HepG2 (cell line): ENCODE results near the gene HSP90AB1. TPM values are rescaled to one million over a fixed set of nuclear protein-coding genes. Genes with fewer than 3 reads are reported as not detected.

Experiments
- ARNT2 ChIP-seq: sonication (generic); formaldehyde crosslinking; IDR thresholded peaks from 2 replicates; pipeline ENCODE4 v1.8.0; 2022; ENCODE audit warnings: mild to moderate bottlenecking, low read depth, missing genetic modification reagents, moderate library complexity
- FOXA3 ChIP-seq: IDR thresholded peaks from 2 replicates; pipeline ENCODE4 v1.6.1; 2016; ENCODE audit warnings: missing genetic modification reagents, missing compliant biosample characterization
- HNRNPK ChIP-seq: fragments of 200-400 bp; formaldehyde crosslinking; IDR thresholded peaks from 2 replicates; pipeline ENCODE4 v1.6.1; 2018; ENCODE audit warnings: low read length, low read depth, moderate library complexity, mild to moderate bottlenecking; ENCODE audit not compliant: poor library complexity, severe bottlenecking
- HNRNPUL1 ChIP-seq: fragments of 200-400 bp; formaldehyde crosslinking; IDR thresholded peaks from 2 replicates; pipeline ENCODE4 v1.6.1; 2017; ENCODE audit warnings: low read depth, mild to moderate bottlenecking, low read length, moderate library complexity
- IRX3 ChIP-seq: sonication (generic); formaldehyde crosslinking; IDR thresholded peaks from 2 replicates; pipeline ENCODE4 v1.8.1; 2023; ENCODE audit warnings: mild to moderate bottlenecking, low read depth, missing genetic modification reagents, borderline replicate concordance
- PBX3 ChIP-seq: sonication (generic); formaldehyde crosslinking; IDR thresholded peaks from 2 replicates; pipeline ENCODE4 v1.8.1; 2023; ENCODE audit warnings: missing genetic modification reagents, inconsistent platforms, borderline replicate concordance
- PHF8 ChIP-seq: sonication (generic); formaldehyde crosslinking; IDR thresholded peaks from 2 replicates; pipeline ENCODE4 v1.5.0; 2020; ENCODE audit warnings: missing genetic modification reagents
- POLR2A ChIP-seq, 2 experiments: IDR thresholded peaks; 2 replicates each; pipeline ENCODE4 v1.6.1; 2011; ENCODE audit warnings: low read depth in 2 of 2, low read length in 2 of 2, mild to moderate bottlenecking in 1 of 2, moderate library complexity in 1 of 2; ENCODE audit not compliant: insufficient read depth in 1 of 2
- RFX5 ChIP-seq: IDR thresholded peaks from 2 replicates; pipeline ENCODE4 v1.6.1; 2011; ENCODE audit warnings: low read depth, low read length, improper control_type of control experiment
- RNF2 ChIP-seq: fragments of 450-650 bp; conservative IDR thresholded peaks from 2 replicates; pipeline ENCODE4 v1.6.1; 2016; ENCODE audit warnings: low read depth
- SCMH1 ChIP-seq: sonication (generic); formaldehyde crosslinking; IDR thresholded peaks from 2 replicates; pipeline ENCODE4 v1.9.0; 2021; ENCODE audit warnings: missing genetic modification reagents, mild to moderate bottlenecking, borderline replicate concordance
- SKI ChIP-seq: fragments of 450-650 bp; IDR thresholded peaks from one replicate; pipeline ENCODE4 v1.6.1; 2018; ENCODE audit warnings: mild to moderate bottlenecking; ENCODE audit not compliant: partially characterized antibody
- SNAPC4 ChIP-seq: sonication (generic); formaldehyde crosslinking; IDR thresholded peaks from 2 replicates; pipeline ENCODE4 v1.4.0; 2020; ENCODE audit warnings: mild to moderate bottlenecking, missing genetic modification reagents
- SPEN ChIP-seq: sonication (generic); formaldehyde crosslinking; IDR thresholded peaks from 2 replicates; pipeline ENCODE4 v1.5.1; 2020; ENCODE audit warnings: low read depth, mild to moderate bottlenecking, missing genetic modification reagents
- TEAD3 ChIP-seq: optimal IDR thresholded peaks from 2 replicates; pipeline ENCODE3; 2016; ENCODE audit warnings: borderline replicate concordance
- ZNF367 ChIP-seq: sonication (generic); formaldehyde crosslinking; IDR thresholded peaks from 2 replicates; pipeline ENCODE4 v1.4.0; 2020; ENCODE audit warnings: missing genetic modification reagents, borderline replicate concordance
- ZNF431 ChIP-seq: sonication (generic); formaldehyde crosslinking; IDR thresholded peaks from 2 replicates; pipeline ENCODE4 v1.9.0; 2022; ENCODE audit warnings: missing genetic modification reagents, low read depth, mild to moderate bottlenecking, borderline replicate concordance
- ZNF574 ChIP-seq: sonication (generic); formaldehyde crosslinking; IDR thresholded peaks from 2 replicates; pipeline ENCODE4 v1.4.0; 2020; ENCODE audit warnings: missing genetic modification reagents
- ZNF644 ChIP-seq: IDR thresholded peaks from 2 replicates; pipeline ENCODE4 v1.6.1; 2016; ENCODE audit warnings: low read depth
- polyA plus RNA-seq, 8 experiments: library from polyadenylated mRNA; depleted of rRNA in 3 of 8; stranded (reverse) in 7 of 8; unstranded in 1 of 8; fragments of >200 nt; fragmentation: Illumina TruSeq in 4 of 8; extraction: Trizol in 4 of 8; gene quantifications; 2 replicates each; pipeline versions ENCODE4 v1.2.1 to v1.2.3, GENCODE V29; 2011 to 2016; ENCODE audit warnings: low read depth in 4 of 8, missing spikeins in 1 of 8, mixed read lengths in 1 of 8; ENCODE audit not compliant: insufficient read depth in 1 of 8
- total RNA-seq, 5 experiments: library from RNA; depleted of rRNA; stranded (reverse); fragments of >200 nt; fragmentation: Illumina TruSeq; extraction: Trizol; gene quantifications; 2 replicates each; pipeline ENCODE4 v1.2.3, GENCODE V29; 2016; ENCODE audit warnings: low read depth in 1 of 5

The HSP90AB1 gene
- total and polyA plus RNA-seq, 2 of the 13 experiments (the other 11 are each of a cell fraction or from before 2014, with no cell fraction given) = 1,325 to 1,472 TPM

GRCh38 chr6:44223319-44224028, 23.4 kb upstream of the HSP90AB1 start, which contains the start of gene SLC29A1 (continued):
- TF ChIP-seq SNAPC4 (CRISPR knock-in tag) (no peak), RFX5 (no peak), TEAD3 (CRISPR knock-in tag) (peak; percentile 13), PHF8 (peak; percentile 66), RNF2 (0 out of 2 replicates have a peak, but pooled peaks have one; percentile 55), PBX3 (CRISPR knock-in tag) (0 out of 2 replicates have a peak, but pooled peaks have one; percentile 29), SKI (peak; percentile 38), HNRNPK (peak; percentile 87), SPEN (CRISPR knock-in tag) (peak; percentile 72), ZNF574 (CRISPR knock-in tag) (peak; percentile 81; the same call in 1 of the 2 replicates), SCMH1 (CRISPR knock-in tag) (no peak), ZNF431 (CRISPR knock-in tag) (peak; percentile 73), ZNF367 (CRISPR knock-in tag) (0 out of 2 replicates have a peak, but pooled peaks have one; percentile 70), HNRNPUL1 (no peak), ARNT2 (peak; percentile 87; the same call in 1 of the 2 replicates), IRX3 (0 out of 2 replicates have a peak, but pooled peaks have one; percentile 61), FOXA3 (peak; percentile 50; the same call in 1 of the 2 replicates), POLR2A (IDR thresholded peaks at IDR 0.05; ENCODE audit: insufficient read depth in 1 of 2, low read depth in 2 of 2, low read length in 2 of 2) (peak in 1 of 2 experiments; percentile 55; a peak in 2 of 4 replicates), ZNF644 (CRISPR knock-in tag) (no peak)
